ENCODE measurements around the gene PLPPR5. TPM values are rescaled to one million over a fixed set of nuclear protein-coding genes. Genes with fewer than 3 reads are reported as not detected.

The PLPPR5 gene
- total and polyA plus RNA-seq, 4 experiments from 2014 or later = not detected

DNA sequence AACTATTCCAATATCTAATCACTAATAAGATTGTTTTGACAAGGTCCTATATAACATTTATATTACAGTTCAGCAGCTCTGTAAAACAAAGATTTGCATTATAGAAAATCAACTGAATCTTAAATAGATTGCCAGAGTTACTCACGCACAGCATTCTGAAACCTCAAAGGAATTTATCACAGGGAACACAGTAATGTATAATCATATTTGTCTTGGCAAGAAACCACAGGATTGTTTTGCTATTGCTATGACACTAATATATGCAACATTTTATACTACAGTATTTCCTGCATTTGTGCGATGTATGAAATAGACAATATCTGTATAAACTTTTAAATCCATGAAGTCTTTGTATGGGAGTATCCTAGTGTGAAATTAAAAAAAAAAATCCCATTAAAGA lies 101.4 kb downstream of the PLPPR5 start:
- Histone ChIP-seq H3K27ac (ENCODE audit: low read depth, low read length) (no peak overlapping the region), H3K27me3 (ENCODE audit: insufficient read depth, low read length) (no peaks in the 10 kb centered on the region), H3K4me1 (ENCODE audit: insufficient read depth, low read length) (no peaks in the 10 kb centered on the region), H3K36me3 (ENCODE audit: insufficient read depth, low read length) (no peaks in the 10 kb centered on the region), H3K4me3 (ENCODE audit: low read length in 2 of 2) (no peak overlapping the region), H3K9me3 (ENCODE audit: control insufficient read depth in 1 of 2, low read length in 2 of 2) (no peaks in the 10 kb centered on the region)
- Mint-ChIP-seq H3K27ac (no peak overlapping the region), H3K36me3 (no peaks in the 10 kb centered on the region), H3K9me3 (peaks cover 0 to 5% (median 0%) of the 10 kb centered on the region in 8 donors), H3K4me1 (peaks cover 0 to 2% (median 0%) of the 10 kb centered on the region in 4 donors), H3K27me3 (no peaks in the 10 kb centered on the region), H3K4me3 (no peak overlapping the region)
- CTCF ChIA-PET (ENCODE audit: partially characterized antibody) = no interaction called here
- POLR2A ChIA-PET (ENCODE audit: partially characterized antibody) = interaction anchor here (0.6 kb wide), 1 partner anchor 869 kb away, joined by 5 read pairs; no protein-coding TSS in a partner anchor
- DNase-seq = no peak
- intact Hi-C loops (cut with micrococcal nuclease) = no loop called here

DNA sequence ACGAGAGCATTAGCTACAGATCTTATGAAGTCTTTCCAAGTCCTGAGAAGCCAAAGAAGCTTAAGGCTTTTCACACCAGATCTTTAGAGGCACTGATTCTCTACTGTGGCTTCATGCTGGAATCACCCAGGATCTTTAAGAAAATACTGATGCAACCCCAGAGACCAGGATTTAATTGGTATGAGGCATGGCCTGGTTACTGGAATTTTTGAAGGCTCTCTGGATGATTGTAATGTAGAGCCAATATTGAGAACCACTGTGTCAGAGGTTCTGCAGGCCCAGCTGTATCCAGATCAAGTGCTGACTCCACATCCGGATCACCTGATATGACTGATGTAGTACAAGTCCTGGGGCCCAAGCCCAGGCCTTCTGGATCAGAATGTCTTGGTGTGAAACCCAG lies 105.7 kb downstream of the PLPPR5 start:
- Histone ChIP-seq H3K9me3 (ENCODE audit: control insufficient read depth in 1 of 2, low read length in 2 of 2) (no peaks in the 10 kb centered on the region), H3K4me3 (ENCODE audit: low read length in 2 of 2) (no peak overlapping the region), H3K36me3 (ENCODE audit: insufficient read depth, low read length) (no peaks in the 10 kb centered on the region), H3K27ac (ENCODE audit: low read depth, low read length) (no peak overlapping the region), H3K4me1 (ENCODE audit: insufficient read depth, low read length) (no peaks in the 10 kb centered on the region), H3K27me3 (ENCODE audit: insufficient read depth, low read length) (no peaks in the 10 kb centered on the region)
- no peak overlapping the region for H3K27ac Mint-ChIP-seq
- peaks cover 5% of the 10 kb centered on the region in 2 donors for H3K36me3 Mint-ChIP-seq
- ChIA-PET CTCF (ENCODE audit: partially characterized antibody) (interaction anchor here (1.3 kb wide), 1 partner anchor 150 kb away, joined by 3 read pairs; no protein-coding TSS in a partner anchor), POLR2A (ENCODE audit: partially characterized antibody) (no interaction called here)
- no peak overlapping the region for H3K4me3 Mint-ChIP-seq
- peaks cover 4 to 16% (median 14%) of the 10 kb centered on the region in 8 donors for H3K9me3 Mint-ChIP-seq
- no peak for DNase-seq
- peaks cover 0 to 2% (median 0%) of the 10 kb centered on the region in 4 donors for H3K4me1 Mint-ChIP-seq
- H3K27me3 Mint-ChIP-seq = no peaks in the 10 kb centered on the region
- intact Hi-C loops (cut with micrococcal nuclease) = no loop called here

DNA sequence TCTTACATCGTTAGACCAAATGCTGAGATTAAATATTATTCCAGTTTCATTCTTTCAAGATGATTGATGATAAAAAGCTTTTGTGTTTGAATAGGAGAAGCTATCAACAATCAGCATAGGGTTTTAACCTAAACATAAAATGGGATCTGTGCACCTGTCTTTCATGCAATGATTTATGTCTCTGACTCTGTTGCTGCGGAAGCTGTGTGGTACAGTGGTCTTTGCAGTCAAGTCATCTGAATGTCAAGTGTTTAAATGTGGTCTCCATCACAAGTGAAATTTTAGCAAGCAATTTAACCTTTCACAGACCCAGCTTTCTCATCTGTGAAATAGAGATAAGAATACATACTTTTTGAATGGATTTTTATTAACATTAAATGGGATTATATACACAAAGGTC lies 107.2 kb downstream of the PLPPR5 start:
- POLR2A ChIA-PET (ENCODE audit: partially characterized antibody) = no interaction called here

DNA sequence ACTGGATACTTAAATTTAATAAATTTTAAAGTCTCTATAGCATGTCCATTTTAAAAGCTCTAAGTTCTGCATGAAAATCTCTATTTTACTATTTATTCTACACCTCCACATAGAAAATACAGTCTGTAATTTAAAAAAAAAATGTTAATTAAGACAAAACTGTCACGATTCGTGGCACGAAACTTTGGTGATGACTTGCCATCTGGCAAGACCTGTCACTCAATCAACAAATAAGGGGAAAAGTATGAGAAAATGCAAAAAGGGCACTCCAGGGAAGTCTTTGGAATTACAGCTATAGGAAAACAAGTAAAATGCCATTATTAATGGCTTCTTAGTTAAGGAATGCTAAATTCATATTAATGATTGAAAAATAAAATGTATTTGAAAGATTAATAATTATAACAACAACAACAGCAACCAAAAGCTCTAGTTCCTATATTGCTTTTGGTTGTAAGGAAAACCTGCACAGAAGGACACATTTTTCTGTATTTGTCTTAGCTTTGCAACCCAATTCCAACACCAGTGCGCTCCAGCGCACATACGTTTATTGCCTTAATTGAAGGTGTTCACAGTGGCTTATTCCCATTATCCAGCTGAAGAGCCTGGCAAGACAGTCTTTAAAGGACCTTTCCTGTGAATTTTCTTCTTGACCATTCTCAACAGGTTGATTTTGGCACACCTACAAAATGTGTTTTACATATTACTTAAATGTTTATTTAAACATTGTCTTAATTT lies 107.8 kb downstream of the PLPPR5 start:
- Histone ChIP-seq H3K36me3 (ENCODE audit: insufficient read depth, low read length) (no peaks in the 10 kb centered on the region), H3K9me3 (ENCODE audit: control insufficient read depth in 1 of 2, low read length in 2 of 2) (no peaks in the 10 kb centered on the region), H3K4me1 (ENCODE audit: insufficient read depth, low read length) (no peaks in the 10 kb centered on the region), H3K27ac (ENCODE audit: low read depth, low read length) (no peak overlapping the region), H3K27me3 (ENCODE audit: insufficient read depth, low read length) (no peaks in the 10 kb centered on the region), H3K4me3 (ENCODE audit: low read length in 2 of 2) (no peak overlapping the region)
- Mint-ChIP-seq H3K4me1 (no peaks in the 10 kb centered on the region), H3K27me3 (no peaks in the 10 kb centered on the region), H3K4me3 (no peak overlapping the region), H3K27ac (no peak overlapping the region), H3K36me3 (peaks cover 5% of the 10 kb centered on the region in 2 donors), H3K9me3 (peaks cover 4 to 16% (median 14%) of the 10 kb centered on the region in 8 donors)
- DNase-seq = no peak
- CTCF ChIA-PET (ENCODE audit: partially characterized antibody) = interaction anchor here (1.1 kb wide), 1 partner anchor 103 kb away, joined by 4 read pairs; no protein-coding TSS in a partner anchor
- POLR2A ChIA-PET (ENCODE audit: partially characterized antibody) = no interaction called here
- intact Hi-C loops (cut with micrococcal nuclease) = no loop called here

More for the DNA sequence above, 107.2 kb downstream of the PLPPR5 start:
- intact Hi-C loops (cut with micrococcal nuclease) = no loop called here
- H3K4me3 Mint-ChIP-seq = no peak overlapping the region
- Histone ChIP-seq H3K9me3 (ENCODE audit: control insufficient read depth in 1 of 2, low read length in 2 of 2) (no peaks in the 10 kb centered on the region), H3K36me3 (ENCODE audit: insufficient read depth, low read length) (no peaks in the 10 kb centered on the region), H3K27me3 (ENCODE audit: insufficient read depth, low read length) (no peaks in the 10 kb centered on the region), H3K4me3 (ENCODE audit: low read length in 2 of 2) (no peak overlapping the region), H3K4me1 (ENCODE audit: insufficient read depth, low read length) (no peaks in the 10 kb centered on the region), H3K27ac (ENCODE audit: low read depth, low read length) (no peak overlapping the region)
- no peak for DNase-seq
- peaks cover 4 to 16% (median 14%) of the 10 kb centered on the region in 8 donors for H3K9me3 Mint-ChIP-seq
- H3K27ac Mint-ChIP-seq = no peak overlapping the region
- peaks cover 5% of the 10 kb centered on the region in 2 donors for H3K36me3 Mint-ChIP-seq
- H3K27me3 Mint-ChIP-seq = no peaks in the 10 kb centered on the region
- H3K4me1 Mint-ChIP-seq = no peaks in the 10 kb centered on the region
- CTCF ChIA-PET (ENCODE audit: partially characterized antibody) = no interaction called here

DNA sequence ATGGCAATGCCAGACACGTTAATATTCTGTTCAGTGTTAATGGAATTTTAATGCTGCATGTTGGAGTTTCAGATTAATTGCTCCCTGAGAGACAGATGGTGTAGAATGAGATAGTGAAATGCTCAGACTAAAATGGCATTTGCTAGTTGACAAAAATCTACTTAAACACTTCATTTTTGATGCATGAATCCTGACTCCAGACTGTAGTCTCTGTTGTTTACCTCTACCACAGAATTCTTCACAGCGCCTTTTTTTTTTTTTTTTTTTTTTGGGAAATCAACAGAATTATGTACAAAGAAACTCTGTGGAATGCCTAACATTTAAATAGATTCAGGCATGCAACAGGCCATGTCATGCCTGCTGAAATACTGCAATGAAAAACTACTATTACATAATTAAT lies 111.3 kb downstream of the PLPPR5 start:
- ChIA-PET CTCF (ENCODE audit: partially characterized antibody) (no interaction called here), POLR2A (ENCODE audit: partially characterized antibody) (no interaction called here)
- no peaks in the 10 kb centered on the region for H3K4me1 ChIP-seq (ENCODE audit: insufficient read depth, low read length)
- Mint-ChIP-seq H3K27ac (no peak overlapping the region), H3K4me3 (no peak overlapping the region), H3K36me3 (peaks cover 5% of the 10 kb centered on the region in 2 donors), H3K4me1 (peaks cover 0 to 12% (median 2%) of the 10 kb centered on the region in 4 donors), H3K9me3 (peaks cover 0 to 16% (median 14%) of the 10 kb centered on the region in 8 donors), H3K27me3 (no peaks in the 10 kb centered on the region)
- H3K27ac ChIP-seq (ENCODE audit: low read depth, low read length) = no peak overlapping the region
- H3K4me3 ChIP-seq (ENCODE audit: low read length in 2 of 2) = no peak overlapping the region
- H3K27me3 ChIP-seq (ENCODE audit: insufficient read depth, low read length) = no peaks in the 10 kb centered on the region
- intact Hi-C loops (cut with micrococcal nuclease) = no loop called here
- H3K36me3 ChIP-seq (ENCODE audit: insufficient read depth, low read length) = no peaks in the 10 kb centered on the region
- H3K9me3 ChIP-seq (ENCODE audit: control insufficient read depth in 1 of 2, low read length in 2 of 2) = no peaks in the 10 kb centered on the region
- no peak for DNase-seq

DNA sequence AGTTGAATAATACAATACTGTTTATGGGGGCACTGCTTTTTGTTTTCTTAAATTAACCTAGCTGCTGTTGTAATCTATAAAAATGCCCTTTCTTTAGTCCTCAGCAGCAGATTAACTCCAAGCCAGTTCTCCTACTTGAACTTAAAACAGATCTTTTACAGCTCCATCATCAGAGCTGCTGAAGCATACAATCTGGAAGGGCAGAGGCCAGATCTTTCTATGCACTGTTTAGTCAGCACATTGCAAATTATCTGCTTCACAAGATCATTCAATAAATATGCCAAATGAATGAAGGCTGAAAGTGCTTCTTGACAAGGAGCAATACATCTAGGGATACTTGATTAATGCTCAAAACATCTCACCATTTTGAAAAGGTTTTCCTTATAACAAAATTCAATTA lies 115.8 kb downstream of the PLPPR5 start:
- H3K9me3 Mint-ChIP-seq = peaks cover 0 to under 1% (median 0%) of the 10 kb centered on the region in 8 donors
- H3K27ac ChIP-seq (ENCODE audit: low read depth, low read length) = no peak overlapping the region
- no peaks in the 10 kb centered on the region for H3K4me1 ChIP-seq (ENCODE audit: insufficient read depth, low read length)
- no peaks in the 10 kb centered on the region for H3K27me3 Mint-ChIP-seq
- no peaks in the 10 kb centered on the region for H3K9me3 ChIP-seq (ENCODE audit: control insufficient read depth in 1 of 2, low read length in 2 of 2)
- H3K4me3 Mint-ChIP-seq = no peak overlapping the region
- no peak for DNase-seq
- H3K27ac Mint-ChIP-seq = no peak overlapping the region
- peaks cover 0 to 12% (median 4%) of the 10 kb centered on the region in 4 donors for H3K4me1 Mint-ChIP-seq
- H3K36me3 ChIP-seq (ENCODE audit: insufficient read depth, low read length) = no peaks in the 10 kb centered on the region
- H3K27me3 ChIP-seq (ENCODE audit: insufficient read depth, low read length) = no peaks in the 10 kb centered on the region
- H3K36me3 Mint-ChIP-seq = no peaks in the 10 kb centered on the region
- intact Hi-C loops (cut with micrococcal nuclease) = no loop called here
- H3K4me3 ChIP-seq (ENCODE audit: low read length in 2 of 2) = no peak overlapping the region
- ChIA-PET POLR2A (ENCODE audit: partially characterized antibody) (no interaction called here), CTCF (ENCODE audit: partially characterized antibody) (interaction anchor here (1.2 kb wide), 1 partner anchor 93 kb away, joined by 4 read pairs; no protein-coding TSS in a partner anchor)

DNA sequence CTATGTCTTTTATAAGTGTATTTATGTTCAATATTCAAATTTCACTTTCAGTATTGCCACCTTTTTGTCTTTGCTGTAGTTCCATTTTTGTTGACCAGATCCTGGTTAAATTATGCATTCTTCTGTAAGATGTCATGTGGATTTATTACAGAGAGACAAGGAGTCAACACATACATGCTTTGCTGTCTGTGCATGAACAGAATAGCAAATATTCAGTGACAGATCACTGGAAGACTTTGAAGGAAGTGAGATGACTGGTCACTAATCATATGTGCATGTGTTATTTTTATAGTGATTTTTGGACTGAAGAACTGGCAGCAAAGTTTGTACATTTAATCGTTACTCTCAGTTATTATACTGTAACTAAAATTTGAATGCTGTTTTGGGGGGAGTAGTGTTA lies 117.2 kb downstream of the PLPPR5 start:
- Histone ChIP-seq H3K36me3 (ENCODE audit: insufficient read depth, low read length) (no peaks in the 10 kb centered on the region), H3K27me3 (ENCODE audit: insufficient read depth, low read length) (no peaks in the 10 kb centered on the region), H3K4me1 (ENCODE audit: insufficient read depth, low read length) (no peaks in the 10 kb centered on the region), H3K27ac (ENCODE audit: low read depth, low read length) (no peak overlapping the region), H3K4me3 (ENCODE audit: low read length in 2 of 2) (no peak overlapping the region), H3K9me3 (ENCODE audit: control insufficient read depth in 1 of 2, low read length in 2 of 2) (no peaks in the 10 kb centered on the region)
- ChIA-PET POLR2A (ENCODE audit: partially characterized antibody) (no interaction called here), CTCF (ENCODE audit: partially characterized antibody) (no interaction called here)
- Mint-ChIP-seq H3K4me1 (peaks cover 0 to 12% (median 4%) of the 10 kb centered on the region in 4 donors), H3K27me3 (no peaks in the 10 kb centered on the region), H3K4me3 (no peak overlapping the region), H3K27ac (no peak overlapping the region), H3K36me3 (no peaks in the 10 kb centered on the region), H3K9me3 (peaks cover 0 to 5% (median 2%) of the 10 kb centered on the region in 8 donors)
- intact Hi-C loops (cut with micrococcal nuclease) = no loop called here
- no peak for DNase-seq

All from CD4-positive, alpha-beta memory T cell (primary cell).